Cardiac septum (tissue), 1 donor: ENCODE results near the gene MC4R. TPM values are rescaled to one million over a fixed set of nuclear protein-coding genes. Genes with fewer than 3 reads are reported as not detected.

Experiments
- DNase-seq: peaks from one replicate; pipeline ENCODE4 v3.0.0-alpha.2; 2020; ENCODE audit warnings: low spot score
- intact Hi-C: fragments of 100-400 bp; cut with DNase I; formaldehyde crosslinking; loops from one replicate; pipeline ENCODE4 v1.14.0; 2022
- total RNA-seq: library from RNA; stranded (reverse); fragmentation: NEBNext Ultra II Directional; extraction: Animal tissue kit (Norgen Biotek cat#: 25700); gene quantifications from one replicate; pipeline ENCODE4 v1.2.1, GENCODE V29; 2021
- donor health status: DM: no; HTN: no; CAD: no.

MC4R gene
- total RNA-seq, 1 donor from 2014 or later = not detected

- DNase-seq = no peak
- intact Hi-C loops = no loop called here
These were observed 33.6 kb downstream of the MC4R start for GRCh38 chr18:60339018-60339417.

GRCh38 chr18:60331890-60332289, 40.7 kb downstream of the MC4R start:
- intact Hi-C loops = no loop called here
- DNase-seq = no peak

- no peak for DNase-seq
- intact Hi-C loops = no loop called here
These were observed 43.4 kb downstream of the MC4R start for GRCh38 chr18:60329131-60329530.

- intact Hi-C loops = no loop called here
- DNase-seq = no peak
These were observed 44.7 kb downstream of the MC4R start for GRCh38 chr18:60327880-60328279.

- DNase-seq = no peak
These were observed 50.0 kb downstream of the MC4R start for GRCh38 chr18:60322591-60322990.

More at GRCh38 chr18:60322591-60322990, 50.0 kb downstream of the MC4R start:
- intact Hi-C loops = no loop called here
